ENCODE measurements around the gene C2orf81. TPM values are rescaled to one million over a fixed set of nuclear protein-coding genes. Genes with fewer than 3 reads are reported as not detected.

Gene C2orf81
- polyA plus RNA-seq, 1 of the 3 experiments (the other 2 are of a cell fraction), result 2.5 TPM

DNA sequence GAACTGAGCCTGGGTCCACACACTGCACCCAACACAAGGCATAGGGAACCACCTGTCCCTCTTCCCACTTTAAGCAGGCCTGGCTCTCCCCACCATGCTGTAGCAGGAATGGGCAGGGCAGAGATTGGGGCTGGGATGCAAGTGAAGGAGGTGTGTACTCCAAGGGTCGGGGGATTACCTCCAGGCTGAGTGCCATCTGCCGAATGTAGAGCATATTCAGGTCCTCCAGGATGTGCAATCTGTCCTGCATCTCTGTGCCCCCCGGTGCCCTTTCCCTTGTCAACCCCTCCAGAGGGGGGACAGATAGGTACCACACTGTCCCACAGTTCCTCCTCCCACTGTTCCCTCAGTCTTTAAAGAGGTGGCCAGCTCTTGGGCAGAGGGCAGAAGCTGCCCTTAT is 18.0 kb upstream of the C2orf81 start:
- H3K27me3 ChIP-seq (ENCODE audit: insufficient read depth), result no peaks in the 10 kb centered on the region
- H3K4me1 ChIP-seq (ENCODE audit: control insufficient read depth in 1 of 2, insufficient read depth in 2 of 2, low read depth in 1 of 2, low read length in 1 of 2), result peaks cover 20 to 27% of the 10 kb centered on the region in 2 experiments; a peak in 3 of 4 replicates
- peaks cover 30% of the 10 kb centered on the region for H3K79me2 ChIP-seq (ENCODE audit: insufficient read depth)
- H3K9ac ChIP-seq, result peak overlapping the region; percentile 77
- no peaks in the 10 kb centered on the region for H4K20me1 ChIP-seq (ENCODE audit: insufficient read depth)
- ChIA-PET POLR2A (interaction anchor here (1.1 to 3.0 kb wide), 10 partner anchors 8 to 229 kb away, joined by 3 to 27 read pairs (median 8); partner anchors contain the start of genes C2orf81, INO80B, MRPL53 and TLX2), CTCF (interaction anchor here (1.0 to 2.5 kb wide), 11 partner anchors 9 to 105 kb away, joined by 3 to 9 read pairs (median 3); partner anchors contain the start of genes C2orf81, INO80B, WBP1 and WDR54)
- H3F3A ChIP-seq (replicated peaks; ENCODE audit: insufficient read depth), result peaks cover 6% of the 10 kb centered on the region
- no peaks in the 10 kb centered on the region for H3K36me3 ChIP-seq (replicated peaks in 1 of 2; ENCODE audit: control insufficient read depth in 1 of 2, insufficient read depth in 2 of 2, low read length in 1 of 2)
- peak overlapping the region; percentile 64 to 98; a peak in 3 of 4 replicates for H3K27ac ChIP-seq (ENCODE audit: low read depth in 2 of 2, low read length in 1 of 2)
- no peak overlapping the region for H2AFZ ChIP-seq (ENCODE audit: low read depth)
- 11% methylated on average over 3 of the region's 3 CpGs for WGBS (ENCODE audit: low lambda C conversion rate)
- peak overlapping the region; percentile 73 to 75 for H3K4me3 ChIP-seq (ENCODE audit: low read depth in 2 of 2, low read length in 1 of 2)
- no peaks in the 10 kb centered on the region for H3K9me3 ChIP-seq
- no peaks in the 10 kb centered on the region for H3K9me2 ChIP-seq
- no peak for DNase-seq
- no peak for TF ChIP-seq SMC3 (IDR thresholded peaks at IDR 0.05; ENCODE audit: low read depth, low read length)
- TF ChIP-seq JUND (IDR thresholded peaks at IDR 0.05), result no peak
- TF ChIP-seq NRF1 (IDR thresholded peaks at IDR 0.05; ENCODE audit: low read depth, low read length), result no peak
- no peak for TF ChIP-seq TAF1 (IDR thresholded peaks at IDR 0.05; ENCODE audit: borderline replicate concordance, low read depth, low read length)
- no peak for TF ChIP-seq YY1 (IDR thresholded peaks at IDR 0.05; ENCODE audit: low read depth)
- TF ChIP-seq, protein P1, sequence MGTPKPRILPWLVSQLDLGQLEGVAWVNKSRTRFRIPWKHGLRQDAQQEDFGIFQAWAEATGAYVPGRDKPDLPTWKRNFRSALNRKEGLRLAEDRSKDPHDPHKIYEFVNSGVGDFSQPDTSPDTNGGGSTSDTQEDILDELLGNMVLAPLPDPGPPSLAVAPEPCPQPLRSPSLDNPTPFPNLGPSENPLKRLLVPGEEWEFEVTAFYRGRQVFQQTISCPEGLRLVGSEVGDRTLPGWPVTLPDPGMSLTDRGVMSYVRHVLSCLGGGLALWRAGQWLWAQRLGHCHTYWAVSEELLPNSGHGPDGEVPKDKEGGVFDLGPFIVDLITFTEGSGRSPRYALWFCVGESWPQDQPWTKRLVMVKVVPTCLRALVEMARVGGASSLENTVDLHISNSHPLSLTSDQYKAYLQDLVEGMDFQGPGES (IDR thresholded peaks at IDR 0.05; ENCODE audit: low read depth, low read length), result no peak
- TF ChIP-seq, protein P2, sequence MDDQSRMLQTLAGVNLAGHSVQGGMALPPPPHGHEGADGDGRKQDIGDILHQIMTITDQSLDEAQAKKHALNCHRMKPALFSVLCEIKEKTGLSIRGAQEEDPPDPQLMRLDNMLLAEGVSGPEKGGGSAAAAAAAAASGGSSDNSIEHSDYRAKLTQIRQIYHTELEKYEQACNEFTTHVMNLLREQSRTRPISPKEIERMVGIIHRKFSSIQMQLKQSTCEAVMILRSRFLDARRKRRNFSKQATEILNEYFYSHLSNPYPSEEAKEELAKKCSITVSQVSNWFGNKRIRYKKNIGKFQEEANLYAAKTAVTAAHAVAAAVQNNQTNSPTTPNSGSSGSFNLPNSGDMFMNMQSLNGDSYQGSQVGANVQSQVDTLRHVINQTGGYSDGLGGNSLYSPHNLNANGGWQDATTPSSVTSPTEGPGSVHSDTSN (IDR thresholded peaks at IDR 0.05), result no peak
- no peak for TF ChIP-seq RAD21 (IDR thresholded peaks at IDR 0.05; ENCODE audit: low read length)
- TF ChIP-seq TCF12 (IDR thresholded peaks at IDR 0.05), result no peak
- H3K4me2 ChIP-seq, result peak overlapping the region; percentile 97

DNA sequence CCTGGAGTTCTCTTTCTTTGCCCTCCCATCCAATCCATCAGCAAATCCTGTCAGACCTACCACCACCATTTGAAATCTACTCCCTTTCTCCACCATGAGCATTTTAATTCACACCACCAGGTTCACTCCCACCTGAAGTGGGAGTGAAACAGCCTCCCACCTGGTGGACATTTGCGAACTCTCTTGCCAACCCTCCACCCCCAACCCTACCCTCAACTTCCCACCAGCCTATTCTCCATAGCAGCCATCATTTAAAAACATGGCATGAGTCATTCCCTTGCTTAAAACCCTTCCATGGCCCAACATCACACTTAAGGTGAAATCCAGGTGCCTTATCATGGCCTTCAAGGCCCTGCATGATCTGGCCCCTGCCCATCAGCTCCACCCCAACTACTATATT is 16.8 kb upstream of the C2orf81 start:
- Histone ChIP-seq H2AFZ (ENCODE audit: low read depth) (no peak overlapping the region), H3K36me3 (replicated peaks in 1 of 2; ENCODE audit: control insufficient read depth in 1 of 2, insufficient read depth in 2 of 2, low read length in 1 of 2) (no peaks in the 10 kb centered on the region), H3K9me3 (no peaks in the 10 kb centered on the region), H3K9ac (no peak overlapping the region), H3K4me2 (peak overlapping the region; percentile 97), H3K79me2 (ENCODE audit: insufficient read depth) (peaks cover 34% of the 10 kb centered on the region), H4K20me1 (ENCODE audit: insufficient read depth) (no peaks in the 10 kb centered on the region), H3K4me3 (ENCODE audit: low read depth in 2 of 2, low read length in 1 of 2) (peak overlapping the region in 1 of 2 experiments; percentile 73; a peak in 1 of 4 replicates), H3K27ac (ENCODE audit: low read depth in 2 of 2, low read length in 1 of 2) (no peak overlapping the region), H3K27me3 (ENCODE audit: insufficient read depth) (no peaks in the 10 kb centered on the region), H3F3A (replicated peaks; ENCODE audit: insufficient read depth) (no peaks in the 10 kb centered on the region), H3K9me2 (no peaks in the 10 kb centered on the region), H3K4me1 (ENCODE audit: control insufficient read depth in 1 of 2, insufficient read depth in 2 of 2, low read depth in 1 of 2, low read length in 1 of 2) (peaks cover 16 to 27% of the 10 kb centered on the region in 2 experiments; a peak in 3 of 4 replicates)
- WGBS (ENCODE audit: low lambda C conversion rate), result 100% methylated on average over 1 of the region's 1 CpG
- no peak for DNase-seq
- CTCF ChIA-PET, result interaction anchor here (1.1 to 1.7 kb wide), 4 partner anchors 9 to 103 kb away, joined by 3 to 6 read pairs (median 3); partner anchors contain the start of genes C2orf81 and WDR54
- POLR2A ChIA-PET, result interaction anchor here (1.1 to 3.0 kb wide), 3 partner anchors 17 to 228 kb away, joined by 3 to 25 read pairs (median 3); partner anchors contain the start of genes C2orf81, WBP1 and WDR54
- TF ChIP-seq SMC3 (IDR thresholded peaks at IDR 0.05; ENCODE audit: low read depth, low read length) (no peak), YY1 (IDR thresholded peaks at IDR 0.05; ENCODE audit: low read depth) (no peak), EZH2phosphoT487 (IDR thresholded peaks at IDR 0.05; ENCODE audit: borderline replicate concordance, low read depth) (no peak), EP300 (IDR thresholded peaks at IDR 0.05; ENCODE audit: borderline replicate concordance in 1 of 2, low read depth in 1 of 2, low read length in 1 of 2) (no peak), RCOR1 (IDR thresholded peaks at IDR 0.05; ENCODE audit: low read length) (no peak), GABPA (IDR thresholded peaks at IDR 0.05; ENCODE audit: low read depth) (no peak), JUND (IDR thresholded peaks at IDR 0.05) (no peak), ELF1 (IDR thresholded peaks at IDR 0.05) (no peak)
- TF ChIP-seq, protein P3, sequence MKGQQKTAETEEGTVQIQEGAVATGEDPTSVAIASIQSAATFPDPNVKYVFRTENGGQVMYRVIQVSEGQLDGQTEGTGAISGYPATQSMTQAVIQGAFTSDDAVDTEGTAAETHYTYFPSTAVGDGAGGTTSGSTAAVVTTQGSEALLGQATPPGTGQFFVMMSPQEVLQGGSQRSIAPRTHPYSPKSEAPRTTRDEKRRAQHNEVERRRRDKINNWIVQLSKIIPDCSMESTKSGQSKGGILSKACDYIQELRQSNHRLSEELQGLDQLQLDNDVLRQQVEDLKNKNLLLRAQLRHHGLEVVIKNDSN (IDR thresholded peaks at IDR 0.05; ENCODE audit: borderline replicate concordance, low read depth), result no peak
- TF ChIP-seq, protein P4, sequence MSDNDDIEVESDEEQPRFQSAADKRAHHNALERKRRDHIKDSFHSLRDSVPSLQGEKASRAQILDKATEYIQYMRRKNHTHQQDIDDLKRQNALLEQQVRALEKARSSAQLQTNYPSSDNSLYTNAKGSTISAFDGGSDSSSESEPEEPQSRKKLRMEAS (IDR thresholded peaks at IDR 0.05; ENCODE audit: low read depth), result no peak
- TF ChIP-seq, protein P2 (IDR thresholded peaks at IDR 0.05), result no peak
- TF ChIP-seq, protein P5, sequence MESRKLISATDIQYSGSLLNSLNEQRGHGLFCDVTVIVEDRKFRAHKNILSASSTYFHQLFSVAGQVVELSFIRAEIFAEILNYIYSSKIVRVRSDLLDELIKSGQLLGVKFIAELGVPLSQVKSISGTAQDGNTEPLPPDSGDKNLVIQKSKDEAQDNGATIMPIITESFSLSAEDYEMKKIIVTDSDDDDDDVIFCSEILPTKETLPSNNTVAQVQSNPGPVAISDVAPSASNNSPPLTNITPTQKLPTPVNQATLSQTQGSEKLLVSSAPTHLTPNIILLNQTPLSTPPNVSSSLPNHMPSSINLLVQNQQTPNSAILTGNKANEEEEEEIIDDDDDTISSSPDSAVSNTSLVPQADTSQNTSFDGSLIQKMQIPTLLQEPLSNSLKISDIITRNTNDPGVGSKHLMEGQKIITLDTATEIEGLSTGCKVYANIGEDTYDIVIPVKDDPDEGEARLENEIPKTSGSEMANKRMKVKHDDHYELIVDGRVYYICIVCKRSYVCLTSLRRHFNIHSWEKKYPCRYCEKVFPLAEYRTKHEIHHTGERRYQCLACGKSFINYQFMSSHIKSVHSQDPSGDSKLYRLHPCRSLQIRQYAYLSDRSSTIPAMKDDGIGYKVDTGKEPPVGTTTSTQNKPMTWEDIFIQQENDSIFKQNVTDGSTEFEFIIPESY (IDR thresholded peaks at IDR 0.05; ENCODE audit: borderline replicate concordance, low read depth), result no peak
- TF ChIP-seq, protein P6, sequence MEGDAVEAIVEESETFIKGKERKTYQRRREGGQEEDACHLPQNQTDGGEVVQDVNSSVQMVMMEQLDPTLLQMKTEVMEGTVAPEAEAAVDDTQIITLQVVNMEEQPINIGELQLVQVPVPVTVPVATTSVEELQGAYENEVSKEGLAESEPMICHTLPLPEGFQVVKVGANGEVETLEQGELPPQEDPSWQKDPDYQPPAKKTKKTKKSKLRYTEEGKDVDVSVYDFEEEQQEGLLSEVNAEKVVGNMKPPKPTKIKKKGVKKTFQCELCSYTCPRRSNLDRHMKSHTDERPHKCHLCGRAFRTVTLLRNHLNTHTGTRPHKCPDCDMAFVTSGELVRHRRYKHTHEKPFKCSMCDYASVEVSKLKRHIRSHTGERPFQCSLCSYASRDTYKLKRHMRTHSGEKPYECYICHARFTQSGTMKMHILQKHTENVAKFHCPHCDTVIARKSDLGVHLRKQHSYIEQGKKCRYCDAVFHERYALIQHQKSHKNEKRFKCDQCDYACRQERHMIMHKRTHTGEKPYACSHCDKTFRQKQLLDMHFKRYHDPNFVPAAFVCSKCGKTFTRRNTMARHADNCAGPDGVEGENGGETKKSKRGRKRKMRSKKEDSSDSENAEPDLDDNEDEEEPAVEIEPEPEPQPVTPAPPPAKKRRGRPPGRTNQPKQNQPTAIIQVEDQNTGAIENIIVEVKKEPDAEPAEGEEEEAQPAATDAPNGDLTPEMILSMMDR (IDR thresholded peaks at IDR 0.05), result no peak
